Uterus (tissue), 2 donors: ENCODE data around the gene REEP3.

ENCODE experiments used
- POLR2A ChIP-seq, 2 donors: fragments of 450-650 bp; IDR thresholded peaks; one replicate each; pipeline ENCODE4 v1.6.1; 2016; ENCODE audit warnings: antibody characterized with exemption in 2 of 2, mild to moderate bottlenecking in 1 of 2, moderate library complexity in 1 of 2
- TF ChIP-seq, protein P1 (sequence below), 4 experiments: fragments of 200-600 bp in 2 of 4; fragments of 450-650 bp in 2 of 4; sonication (generic) in 2 of 4; IDR thresholded peaks; one replicate each; pipeline ENCODE4 v1.5.1; 2016 to 2019; ENCODE audit warnings: antibody characterized with exemption in 4 of 4, mild to moderate bottlenecking in 2 of 4, moderate library complexity in 1 of 4

DNA sequence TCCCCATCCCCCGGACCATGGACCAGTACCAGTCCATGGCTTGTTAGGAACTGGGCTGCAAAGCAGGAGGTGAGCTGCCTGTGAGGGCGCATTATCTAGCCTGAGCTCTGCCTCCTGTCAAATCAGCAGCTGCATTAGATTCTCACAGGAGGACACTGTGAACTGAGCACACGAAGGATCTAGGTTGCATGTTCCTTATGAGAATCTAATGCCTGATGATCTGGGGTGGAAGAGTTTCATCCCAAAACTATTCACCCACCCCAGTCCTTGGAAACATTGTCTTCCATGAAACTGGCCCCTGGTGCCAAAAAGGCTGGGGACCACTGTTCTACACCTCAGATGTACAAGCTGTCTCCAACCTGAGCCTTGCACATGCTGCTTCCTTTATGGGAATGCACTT is 31.4 kb upstream of the REEP3 start:
- TF ChIP-seq, protein P1, sequence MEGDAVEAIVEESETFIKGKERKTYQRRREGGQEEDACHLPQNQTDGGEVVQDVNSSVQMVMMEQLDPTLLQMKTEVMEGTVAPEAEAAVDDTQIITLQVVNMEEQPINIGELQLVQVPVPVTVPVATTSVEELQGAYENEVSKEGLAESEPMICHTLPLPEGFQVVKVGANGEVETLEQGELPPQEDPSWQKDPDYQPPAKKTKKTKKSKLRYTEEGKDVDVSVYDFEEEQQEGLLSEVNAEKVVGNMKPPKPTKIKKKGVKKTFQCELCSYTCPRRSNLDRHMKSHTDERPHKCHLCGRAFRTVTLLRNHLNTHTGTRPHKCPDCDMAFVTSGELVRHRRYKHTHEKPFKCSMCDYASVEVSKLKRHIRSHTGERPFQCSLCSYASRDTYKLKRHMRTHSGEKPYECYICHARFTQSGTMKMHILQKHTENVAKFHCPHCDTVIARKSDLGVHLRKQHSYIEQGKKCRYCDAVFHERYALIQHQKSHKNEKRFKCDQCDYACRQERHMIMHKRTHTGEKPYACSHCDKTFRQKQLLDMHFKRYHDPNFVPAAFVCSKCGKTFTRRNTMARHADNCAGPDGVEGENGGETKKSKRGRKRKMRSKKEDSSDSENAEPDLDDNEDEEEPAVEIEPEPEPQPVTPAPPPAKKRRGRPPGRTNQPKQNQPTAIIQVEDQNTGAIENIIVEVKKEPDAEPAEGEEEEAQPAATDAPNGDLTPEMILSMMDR (IDR thresholded peaks at IDR 0.05), result no peak
- no peak for TF ChIP-seq POLR2A (IDR thresholded peaks at IDR 0.05)
